ENCODE data around the gene GMDS.

DNA sequence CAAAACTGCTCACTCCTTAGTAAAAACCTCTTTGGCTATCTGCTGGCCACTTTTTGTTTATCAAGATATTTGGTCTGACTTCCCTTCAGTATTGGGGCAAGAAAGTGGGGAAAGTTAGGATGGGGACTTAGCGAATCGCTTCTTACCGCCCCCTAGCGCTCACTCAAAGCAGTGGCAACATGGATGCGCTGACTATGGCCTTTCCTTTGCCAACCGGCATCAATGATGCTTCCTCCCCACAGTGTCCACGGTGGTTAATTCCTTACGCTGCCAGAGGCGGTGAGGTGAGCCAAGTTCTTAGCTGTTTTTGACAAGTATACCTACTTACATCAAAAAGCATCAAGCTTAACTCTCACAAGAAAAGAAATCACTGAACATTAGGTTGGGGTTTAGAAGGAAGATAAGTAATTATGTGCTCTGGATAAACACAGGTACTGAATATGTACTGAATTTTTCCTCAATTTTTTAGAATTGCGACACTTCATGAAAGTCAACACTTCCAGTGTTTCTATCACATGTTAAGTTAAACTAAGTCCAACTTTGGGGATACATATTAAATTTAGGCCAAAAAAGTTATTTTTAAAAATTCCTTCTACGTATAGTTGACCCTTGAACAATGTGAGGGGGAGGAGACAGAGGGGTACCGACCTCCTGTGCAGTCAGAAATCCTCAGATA lies 86.7 kb downstream of the GMDS start:
- TF ChIP-seq, protein P1, sequence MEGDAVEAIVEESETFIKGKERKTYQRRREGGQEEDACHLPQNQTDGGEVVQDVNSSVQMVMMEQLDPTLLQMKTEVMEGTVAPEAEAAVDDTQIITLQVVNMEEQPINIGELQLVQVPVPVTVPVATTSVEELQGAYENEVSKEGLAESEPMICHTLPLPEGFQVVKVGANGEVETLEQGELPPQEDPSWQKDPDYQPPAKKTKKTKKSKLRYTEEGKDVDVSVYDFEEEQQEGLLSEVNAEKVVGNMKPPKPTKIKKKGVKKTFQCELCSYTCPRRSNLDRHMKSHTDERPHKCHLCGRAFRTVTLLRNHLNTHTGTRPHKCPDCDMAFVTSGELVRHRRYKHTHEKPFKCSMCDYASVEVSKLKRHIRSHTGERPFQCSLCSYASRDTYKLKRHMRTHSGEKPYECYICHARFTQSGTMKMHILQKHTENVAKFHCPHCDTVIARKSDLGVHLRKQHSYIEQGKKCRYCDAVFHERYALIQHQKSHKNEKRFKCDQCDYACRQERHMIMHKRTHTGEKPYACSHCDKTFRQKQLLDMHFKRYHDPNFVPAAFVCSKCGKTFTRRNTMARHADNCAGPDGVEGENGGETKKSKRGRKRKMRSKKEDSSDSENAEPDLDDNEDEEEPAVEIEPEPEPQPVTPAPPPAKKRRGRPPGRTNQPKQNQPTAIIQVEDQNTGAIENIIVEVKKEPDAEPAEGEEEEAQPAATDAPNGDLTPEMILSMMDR (CRISPR knock-in tag; IDR thresholded peaks at IDR 0.05) = peak; percentile 52
- TF ChIP-seq KLF9 (CRISPR knock-in tag; IDR thresholded peaks at IDR 0.05; ENCODE audit: low read depth) (no peak), ZNF660 (CRISPR knock-in tag; IDR thresholded peaks at IDR 0.05; ENCODE audit: borderline replicate concordance, low read depth) (no peak), NCOA2 (CRISPR knock-in tag; IDR thresholded peaks at IDR 0.05) (no peak), EZH2 (conservative IDR thresholded peaks at IDR 0.05; ENCODE audit: low read depth, low read length) (no peak), ZNF101 (CRISPR knock-in tag; IDR thresholded peaks at IDR 0.05; ENCODE audit: borderline replicate concordance, low read depth) (no peak), TAF1 (CRISPR knock-in tag; IDR thresholded peaks at IDR 0.05) (no peak)
- TF ChIP-seq, protein P2, sequence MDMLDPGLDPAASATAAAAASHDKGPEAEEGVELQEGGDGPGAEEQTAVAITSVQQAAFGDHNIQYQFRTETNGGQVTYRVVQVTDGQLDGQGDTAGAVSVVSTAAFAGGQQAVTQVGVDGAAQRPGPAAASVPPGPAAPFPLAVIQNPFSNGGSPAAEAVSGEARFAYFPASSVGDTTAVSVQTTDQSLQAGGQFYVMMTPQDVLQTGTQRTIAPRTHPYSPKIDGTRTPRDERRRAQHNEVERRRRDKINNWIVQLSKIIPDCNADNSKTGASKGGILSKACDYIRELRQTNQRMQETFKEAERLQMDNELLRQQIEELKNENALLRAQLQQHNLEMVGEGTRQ (IDR thresholded peaks at IDR 0.05; ENCODE audit: low read depth, low read length) = no peak
- TF ChIP-seq, protein P2 (CRISPR knock-in tag; IDR thresholded peaks at IDR 0.05; ENCODE audit: borderline replicate concordance) = no peak
- TF ChIP-seq, protein P3, sequence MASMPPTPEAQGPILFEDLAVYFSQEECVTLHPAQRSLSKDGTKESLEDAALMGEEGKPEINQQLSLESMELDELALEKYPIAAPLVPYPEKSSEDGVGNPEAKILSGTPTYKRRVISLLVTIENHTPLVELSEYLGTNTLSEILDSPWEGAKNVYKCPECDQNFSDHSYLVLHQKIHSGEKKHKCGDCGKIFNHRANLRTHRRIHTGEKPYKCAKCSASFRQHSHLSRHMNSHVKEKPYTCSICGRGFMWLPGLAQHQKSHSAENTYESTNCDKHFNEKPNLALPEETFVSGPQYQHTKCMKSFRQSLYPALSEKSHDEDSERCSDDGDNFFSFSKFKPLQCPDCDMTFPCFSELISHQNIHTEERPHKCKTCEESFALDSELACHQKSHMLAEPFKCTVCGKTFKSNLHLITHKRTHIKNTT (CRISPR knock-in tag; IDR thresholded peaks at IDR 0.05) = no peak
